BLaER1 (cell line): ENCODE data around the gene KCMF1.

Source experiments
- H3K27ac ChIP-seq: shearing (Covaris generic); formaldehyde crosslinking; 2 replicates; pipeline ENCODE4 v1.8.1; 2022
- H3K27me3 ChIP-seq: shearing (Covaris generic); formaldehyde crosslinking; 2 replicates; pipeline ENCODE4 v1.8.1; 2022
- H3K36me3 ChIP-seq: shearing (Covaris generic); formaldehyde crosslinking; 2 replicates; pipeline ENCODE4 v1.8.1; 2022
- H3K4me1 ChIP-seq: shearing (Covaris generic); formaldehyde crosslinking; 2 replicates; pipeline ENCODE4 v1.8.1; 2022
- H3K4me2 ChIP-seq: shearing (Covaris generic); formaldehyde crosslinking; 2 replicates; pipeline ENCODE4 v1.8.1; 2022
- H3K4me3 ChIP-seq: shearing (Covaris generic); formaldehyde crosslinking; 2 replicates; pipeline ENCODE4 v1.8.1; 2022
- H3K9ac ChIP-seq: shearing (Covaris generic); formaldehyde crosslinking; 2 replicates; pipeline ENCODE4 v1.8.1; 2022
- H3K9me3 ChIP-seq: shearing (Covaris generic); formaldehyde crosslinking; 2 replicates; pipeline ENCODE4 v1.8.1; 2022
- H4K20me1 ChIP-seq: shearing (Covaris generic); formaldehyde crosslinking; 2 replicates; pipeline ENCODE4 v1.8.1; 2022
- Cebpa-rat ChIP-seq: shearing (Covaris generic); IDR thresholded peaks from 2 replicates; pipeline ENCODE4 v1.8.1; 2022

Gene KCMF1

GRCh38 chr2:84964406-84965191 is 6.4 kb upstream of the KCMF1 start:
- H3K27me3 ChIP-seq = no peaks in the 10 kb centered on the region
- TF ChIP-seq Cebpa-rat = no peak
- peaks cover 6% of the 10 kb centered on the region; the same call in 1 of the 2 replicates for H4K20me1 ChIP-seq
- no peak overlapping the region for H3K4me2 ChIP-seq
- H3K4me3 ChIP-seq = no peak overlapping the region
- H3K9ac ChIP-seq = no peak overlapping the region
- peaks cover 52% of the 10 kb centered on the region for H3K4me1 ChIP-seq
- no peaks in the 10 kb centered on the region for H3K9me3 ChIP-seq
- no peak overlapping the region for H3K27ac ChIP-seq
- H3K36me3 ChIP-seq = peaks cover 61% of the 10 kb centered on the region

DNA sequence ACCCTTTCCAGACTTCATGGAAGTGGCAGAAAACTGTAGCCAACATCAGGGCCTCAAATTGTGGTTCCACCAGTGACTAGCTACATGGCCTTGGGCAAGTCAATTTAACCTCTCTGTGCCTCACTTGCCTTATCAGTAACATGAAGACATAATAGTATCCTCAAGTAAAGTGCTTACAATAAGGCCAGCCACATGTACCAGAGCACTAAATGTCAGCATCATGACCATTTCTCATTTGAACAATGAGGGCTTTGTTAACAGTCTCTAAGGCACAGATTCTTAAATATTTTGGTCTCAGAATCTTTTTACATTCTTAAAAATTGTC is 5.8 kb upstream of the KCMF1 start:
- peaks cover 50% of the 10 kb centered on the region for H3K4me1 ChIP-seq
- no peak overlapping the region for H3K4me2 ChIP-seq
- no peak overlapping the region for H3K9ac ChIP-seq
- H3K27ac ChIP-seq = no peak overlapping the region
- H3K36me3 ChIP-seq = peaks cover 61% of the 10 kb centered on the region
- H3K27me3 ChIP-seq = no peaks in the 10 kb centered on the region
- H3K4me3 ChIP-seq = no peak overlapping the region
- H4K20me1 ChIP-seq = peaks cover 6% of the 10 kb centered on the region; the same call in 1 of the 2 replicates
- no peaks in the 10 kb centered on the region for H3K9me3 ChIP-seq
- TF ChIP-seq Cebpa-rat = no peak

GRCh38 chr2:84965827-84966226 is 5.1 kb upstream of the KCMF1 start:
- Histone ChIP-seq H3K4me3 (no peak overlapping the region), H3K9ac (no peak overlapping the region), H4K20me1 (peaks cover 6% of the 10 kb centered on the region; the same call in 1 of the 2 replicates), H3K27ac (no peak overlapping the region), H3K9me3 (no peaks in the 10 kb centered on the region), H3K36me3 (peaks cover 61% of the 10 kb centered on the region), H3K27me3 (no peaks in the 10 kb centered on the region), H3K4me1 (peaks cover 44% of the 10 kb centered on the region), H3K4me2 (no peak overlapping the region)
- TF ChIP-seq Cebpa-rat = no peak

DNA sequence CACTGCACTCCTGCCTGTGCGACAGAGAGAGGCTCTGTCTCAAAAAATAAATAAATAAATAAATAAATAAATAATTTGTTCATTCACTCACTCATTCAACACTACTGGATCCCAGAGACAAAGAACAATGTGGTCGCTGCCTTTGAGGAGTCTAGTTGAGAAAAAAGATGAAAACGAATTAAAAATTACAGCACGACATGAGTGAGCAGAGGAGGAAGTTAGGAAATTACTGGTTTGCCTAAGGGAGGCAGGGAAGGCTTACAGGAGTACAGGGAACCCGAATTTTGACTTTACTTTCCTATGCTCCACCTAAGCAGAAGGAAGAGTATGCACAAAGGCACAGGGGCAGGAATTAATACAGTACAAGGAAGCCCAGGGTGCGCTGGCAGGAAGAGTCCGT is 4.2 kb upstream of the KCMF1 start:
- Histone ChIP-seq H3K9ac (no peak overlapping the region), H4K20me1 (peaks cover 7% of the 10 kb centered on the region; the same call in 1 of the 2 replicates), H3K36me3 (peaks cover 54% of the 10 kb centered on the region), H3K9me3 (no peaks in the 10 kb centered on the region), H3K27me3 (no peaks in the 10 kb centered on the region), H3K4me1 (peaks cover 37% of the 10 kb centered on the region), H3K4me3 (no peak overlapping the region), H3K4me2 (no peak overlapping the region), H3K27ac (no peak overlapping the region)
- TF ChIP-seq Cebpa-rat = no peak

DNA sequence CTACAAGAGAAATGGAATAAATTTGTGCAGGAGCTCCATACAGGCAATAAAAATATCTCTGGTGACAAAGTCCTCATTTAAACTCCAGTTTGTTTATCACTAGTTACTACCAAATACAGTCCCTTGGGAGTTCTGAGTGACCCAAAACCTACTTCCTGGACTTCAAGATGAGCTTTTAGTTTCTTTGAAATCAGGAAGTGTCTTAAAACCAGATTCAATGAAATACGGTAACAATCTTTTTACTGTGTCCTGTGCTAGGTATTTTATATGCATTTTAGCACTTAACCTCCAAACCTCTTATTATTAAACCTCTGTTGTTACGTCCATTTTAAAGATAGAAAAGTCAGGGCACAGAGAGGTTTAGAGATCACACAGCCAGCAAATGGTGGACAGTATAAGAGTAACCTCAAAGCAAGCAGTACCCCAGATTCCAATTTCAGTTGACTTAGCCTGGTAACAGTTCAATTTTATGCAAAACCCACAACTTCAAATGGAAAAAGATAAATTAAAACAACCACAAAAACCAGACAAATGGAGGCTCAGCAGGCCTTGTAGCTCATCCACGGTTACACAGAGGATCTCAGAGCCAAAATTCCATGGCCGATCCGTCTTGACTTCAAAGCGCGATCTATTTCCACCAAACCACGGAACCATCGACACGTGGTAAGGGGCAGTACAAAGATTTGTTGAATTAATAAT is 1.3 kb upstream of the KCMF1 start:
- TF ChIP-seq Cebpa-rat = no peak
- Histone ChIP-seq H3K36me3 (peaks cover 26% of the 10 kb centered on the region), H3K27ac (peak overlapping the region; percentile 97), H4K20me1 (peaks cover 31% of the 10 kb centered on the region), H3K27me3 (no peaks in the 10 kb centered on the region), H3K4me1 (peaks cover 38% of the 10 kb centered on the region), H3K4me3 (peak overlapping the region; percentile 81), H3K4me2 (peak overlapping the region; percentile 86), H3K9me3 (no peaks in the 10 kb centered on the region), H3K9ac (peak overlapping the region; percentile 93)

GRCh38 chr2:84970210-84970867 is 622 bp upstream of the KCMF1 start:
- H3K4me3 ChIP-seq = peak overlapping the region; percentile 81
- peak overlapping the region; percentile 86 for H3K4me2 ChIP-seq
- no peaks in the 10 kb centered on the region for H3K9me3 ChIP-seq
- no peaks in the 10 kb centered on the region for H3K27me3 ChIP-seq
- peaks cover 25% of the 10 kb centered on the region for H3K36me3 ChIP-seq
- H3K9ac ChIP-seq = peak overlapping the region; percentile 93
- peaks cover 37% of the 10 kb centered on the region for H4K20me1 ChIP-seq
- H3K4me1 ChIP-seq = peaks cover 45% of the 10 kb centered on the region
- H3K27ac ChIP-seq = peak overlapping the region; percentile 97
- no peak for TF ChIP-seq Cebpa-rat

- TF ChIP-seq Cebpa-rat = no peak
- H4K20me1 ChIP-seq = peaks cover 51% of the 10 kb centered on the region
Observed at GRCh38 chr2:84971510-84972206, 697 bp downstream of the KCMF1 start.

DNA sequence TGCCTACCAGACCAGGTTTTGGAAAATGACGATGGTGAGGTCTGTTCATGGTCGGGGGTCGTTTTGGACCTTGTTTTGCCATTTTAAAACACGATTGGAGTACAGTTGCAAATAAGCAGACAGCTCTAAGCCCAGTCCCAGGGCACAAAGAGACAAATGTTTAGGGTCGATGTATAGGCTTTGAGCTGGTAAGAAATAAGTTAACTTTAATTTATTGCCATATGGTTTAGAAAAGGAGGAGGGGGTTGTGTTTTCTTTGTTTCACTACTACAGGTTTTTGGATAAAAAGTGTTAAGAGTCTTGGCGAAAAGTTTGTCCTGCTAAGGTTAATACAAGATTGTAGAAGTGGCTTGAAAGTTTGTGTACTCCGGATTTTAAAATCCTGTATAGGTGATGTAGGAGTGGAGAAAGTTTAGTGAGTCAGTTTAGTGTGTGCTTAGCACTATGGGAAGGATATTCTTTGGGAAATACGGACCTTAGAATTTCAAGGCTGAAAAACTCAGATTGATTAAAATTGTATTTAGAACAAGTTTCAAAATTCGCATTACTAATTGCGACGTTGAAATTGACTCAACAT is 1.3 kb downstream of the KCMF1 start:
- H3K9me3 ChIP-seq = no peaks in the 10 kb centered on the region
- no peak for TF ChIP-seq Cebpa-rat
- H3K36me3 ChIP-seq = peaks cover 11% of the 10 kb centered on the region
- H4K20me1 ChIP-seq = peaks cover 57% of the 10 kb centered on the region
- H3K27me3 ChIP-seq = no peaks in the 10 kb centered on the region
- H3K9ac ChIP-seq = peak overlapping the region; percentile 93
- H3K4me3 ChIP-seq = peak overlapping the region; percentile 81
- H3K4me1 ChIP-seq = peaks cover 56% of the 10 kb centered on the region
- H3K27ac ChIP-seq = peak overlapping the region; percentile 97
- H3K4me2 ChIP-seq = peak overlapping the region; percentile 78

More at GRCh38 chr2:84971510-84972206, 697 bp downstream of the KCMF1 start:
- Histone ChIP-seq H3K9me3 (no peaks in the 10 kb centered on the region), H3K27ac (peak overlapping the region; percentile 97), H3K36me3 (peaks cover 12% of the 10 kb centered on the region), H3K4me3 (peak overlapping the region; percentile 81), H3K9ac (peak overlapping the region; percentile 93), H3K4me2 (peak overlapping the region; percentile 78), H3K4me1 (peaks cover 56% of the 10 kb centered on the region), H3K27me3 (no peaks in the 10 kb centered on the region)

- peaks cover 16% of the 10 kb centered on the region for H3K36me3 ChIP-seq
- peak overlapping the region; percentile 97; the same call in 1 of the 2 replicates for H3K27ac ChIP-seq
- H3K9ac ChIP-seq = peak overlapping the region; percentile 93
- peak overlapping the region; percentile 78 for H3K4me2 ChIP-seq
- H3K4me1 ChIP-seq = peaks cover 55% of the 10 kb centered on the region
- TF ChIP-seq Cebpa-rat = no peak
- H3K27me3 ChIP-seq = no peaks in the 10 kb centered on the region
- H3K9me3 ChIP-seq = no peaks in the 10 kb centered on the region
- H3K4me3 ChIP-seq = peak overlapping the region; percentile 81
- H4K20me1 ChIP-seq = peaks cover 63% of the 10 kb centered on the region
Observed at GRCh38 chr2:84972932-84973331, 2.0 kb downstream of the KCMF1 start.
